ENCODE results near the gene EGFL7. TPM values are rescaled to one million over a fixed set of nuclear protein-coding genes. Genes with fewer than 3 reads are reported as not detected.
"Not testable (repeated sequence)": the region's sequence is repeated elsewhere in the genome, so short reads cannot be mapped to it uniquely, and the experiment has no call there.

EGFL7 gene
- total and polyA plus RNA-seq, 2 donors (not counting 1 experiment from before 2014, with no cell fraction given), result 4.2 to 7.9 TPM

GRCh38 chr9:136709454-136710109 lies 46.9 kb downstream of the EGFL7 start:
- DNase-seq (ENCODE audit: low read depth in 2 of 2), result no peak
- Histone ChIP-seq H3K79me2 (ENCODE audit: control insufficient read depth, insufficient read depth, low read length) (no peaks in the 10 kb centered on the region), H3K9ac (ENCODE audit: insufficient read depth, low read length) (no peak overlapping the region), H4K20me1 (ENCODE audit: control insufficient read depth, extremely low read depth, insufficient read depth, low read length) (no peaks in the 10 kb centered on the region), H3K4me2 (ENCODE audit: extremely low read depth, insufficient read depth, low read length) (no peak overlapping the region), H3K27ac (ENCODE audit: insufficient read depth, low read length) (no peak overlapping the region), H3K4me3 (replicated peaks in 1 of 4; ENCODE audit: control extremely low read depth in 1 of 4, insufficient read depth in 1 of 4, low read depth in 3 of 4, low read length in 4 of 4) (no peak overlapping the region), H3K4me1 (ENCODE audit: control insufficient read depth, extremely low read depth, insufficient read depth, low read length) (no peaks in the 10 kb centered on the region), H3K9me3 (ENCODE audit: control insufficient read depth, insufficient read depth, low read depth, low read length) (no peaks in the 10 kb centered on the region), H3K36me3 (ENCODE audit: control insufficient read depth, insufficient read depth, low read length) (no peaks in the 10 kb centered on the region), H2AFZ (ENCODE audit: low read length) (no peak overlapping the region), H3K27me3 (ENCODE audit: control insufficient read depth, insufficient read depth, low read length) (peaks cover 4% of the 10 kb centered on the region)
- TF ChIP-seq CTCF (conservative IDR thresholded peaks at IDR 0.05 in 1 of 2, IDR thresholded peaks at IDR 0.05 in 1 of 2; ENCODE audit: low read depth in 1 of 2, low read length in 2 of 2) (no peak), EZH2 (IDR thresholded peaks at IDR 0.05; ENCODE audit: low read length, missing control alignments) (no peak)

GRCh38 chr9:136710543-136710942 lies 47.8 kb downstream of the EGFL7 start:
- no peak overlapping the region for H3K4me3 ChIP-seq (replicated peaks in 1 of 4; ENCODE audit: control extremely low read depth in 1 of 4, insufficient read depth in 1 of 4, low read depth in 3 of 4, low read length in 4 of 4)
- H2AFZ ChIP-seq (ENCODE audit: low read length), result no peak overlapping the region
- H3K27me3 ChIP-seq (ENCODE audit: control insufficient read depth, insufficient read depth, low read length), result peaks cover 4% of the 10 kb centered on the region
- no peak for DNase-seq (ENCODE audit: low read depth in 2 of 2)
- no peaks in the 10 kb centered on the region for H3K4me1 ChIP-seq (ENCODE audit: control insufficient read depth, extremely low read depth, insufficient read depth, low read length)
- TF ChIP-seq EZH2 (IDR thresholded peaks at IDR 0.05; ENCODE audit: low read length, missing control alignments) (no peak), CTCF (conservative IDR thresholded peaks at IDR 0.05 in 1 of 2, IDR thresholded peaks at IDR 0.05 in 1 of 2; ENCODE audit: low read depth in 1 of 2, low read length in 2 of 2) (no peak)
- H3K27ac ChIP-seq (ENCODE audit: insufficient read depth, low read length), result no peak overlapping the region
- no peak overlapping the region for H3K9ac ChIP-seq (ENCODE audit: insufficient read depth, low read length)
- no peak overlapping the region for H3K4me2 ChIP-seq (ENCODE audit: extremely low read depth, insufficient read depth, low read length)
- no peaks in the 10 kb centered on the region for H3K9me3 ChIP-seq (ENCODE audit: control insufficient read depth, insufficient read depth, low read depth, low read length)
- H3K79me2 ChIP-seq (ENCODE audit: control insufficient read depth, insufficient read depth, low read length), result no peaks in the 10 kb centered on the region
- no peaks in the 10 kb centered on the region for H4K20me1 ChIP-seq (ENCODE audit: control insufficient read depth, extremely low read depth, insufficient read depth, low read length)
- H3K36me3 ChIP-seq (ENCODE audit: control insufficient read depth, insufficient read depth, low read length), result no peaks in the 10 kb centered on the region

- H2AFZ ChIP-seq (ENCODE audit: low read length); H3K4me3 ChIP-seq (replicated peaks in 1 of 4; ENCODE audit: control extremely low read depth in 1 of 4, insufficient read depth in 1 of 4, low read depth in 3 of 4, low read length in 4 of 4); H3K27ac ChIP-seq (ENCODE audit: insufficient read depth, low read length); H3K9me3 ChIP-seq (ENCODE audit: control insufficient read depth, insufficient read depth, low read depth, low read length); H3K36me3 ChIP-seq (ENCODE audit: control insufficient read depth, insufficient read depth, low read length); H4K20me1 ChIP-seq (ENCODE audit: control insufficient read depth, extremely low read depth, insufficient read depth, low read length); H3K27me3 ChIP-seq (ENCODE audit: control insufficient read depth, insufficient read depth, low read length); H3K9ac ChIP-seq (ENCODE audit: insufficient read depth, low read length); H3K4me1 ChIP-seq (ENCODE audit: control insufficient read depth, extremely low read depth, insufficient read depth, low read length); H3K4me2 ChIP-seq (ENCODE audit: extremely low read depth, insufficient read depth, low read length); H3K79me2 ChIP-seq (ENCODE audit: control insufficient read depth, insufficient read depth, low read length): not testable (repeated sequence)
- peak; percentile 56 to 59 for DNase-seq (ENCODE audit: low read depth in 2 of 2)
Measured at GRCh38 chr9:136711219-136711648, 48.5 kb downstream of the EGFL7 start.

Data from fibroblast of lung (primary cell).